AG08395 (cell line): ENCODE data around the gene SHROOM2.
"Not testable (repeated sequence)": the region's sequence is repeated elsewhere in the genome, so short reads cannot be mapped to it uniquely, and the experiment has no call there.

Experiments
- DNase-seq: peaks from one replicate; pipeline ENCODE4 v3.0.0; 2012; ENCODE audit warnings: mixed read lengths, low spot score

The SHROOM2 gene

DNA sequence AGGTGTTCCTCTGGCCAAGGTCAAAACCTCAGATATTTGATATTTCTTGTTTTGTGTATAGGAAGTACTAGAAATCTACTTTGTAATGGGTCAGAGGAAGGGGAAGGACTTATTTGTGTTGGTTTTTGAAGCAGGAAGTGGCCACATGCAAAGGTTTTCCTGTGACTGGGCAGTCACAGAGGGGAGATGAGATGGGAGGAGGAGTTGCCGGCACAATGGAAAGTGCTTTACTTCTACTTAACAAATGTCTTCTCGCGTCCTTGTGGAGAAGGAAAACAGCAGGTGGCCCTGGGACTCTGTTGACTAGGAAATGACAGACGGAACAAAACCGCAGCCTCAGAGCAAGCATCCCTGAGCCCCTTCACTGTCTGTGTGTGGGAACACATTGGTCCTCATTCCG lies 46.6 kb downstream of the SHROOM2 start:
- no peak for DNase-seq

DNA sequence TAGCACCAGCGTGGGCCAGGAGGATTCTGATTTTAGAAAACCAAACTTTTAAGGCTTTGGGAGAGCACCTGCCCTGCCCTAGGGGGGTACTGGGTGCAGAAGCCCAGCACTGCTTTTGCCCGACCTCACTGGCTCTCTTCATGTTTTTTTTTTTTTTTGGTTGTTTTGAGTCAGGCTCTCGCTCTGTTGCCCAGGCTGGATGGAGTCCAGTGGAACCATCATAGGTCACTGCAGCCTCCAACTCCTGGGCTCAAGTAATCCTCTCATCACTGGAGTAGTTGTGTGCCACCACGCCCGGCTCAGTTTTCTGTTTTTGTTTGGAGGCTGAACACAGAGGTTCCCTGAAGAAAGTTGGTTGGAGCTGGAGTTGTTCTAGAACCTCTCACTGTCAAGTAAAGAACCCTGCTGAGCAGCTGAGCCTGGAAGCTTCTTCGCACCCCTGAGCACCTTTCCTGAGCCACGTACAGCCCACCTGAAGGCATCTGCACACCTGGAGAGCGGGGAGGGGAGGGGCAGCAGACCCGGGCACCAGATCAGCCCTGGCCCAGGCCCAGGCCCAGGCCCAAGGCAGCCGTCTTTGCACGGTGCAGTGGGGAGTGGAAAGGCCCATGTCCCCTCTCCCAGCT lies 49.5 kb downstream of the SHROOM2 start:
- DNase-seq: no peak

DNA sequence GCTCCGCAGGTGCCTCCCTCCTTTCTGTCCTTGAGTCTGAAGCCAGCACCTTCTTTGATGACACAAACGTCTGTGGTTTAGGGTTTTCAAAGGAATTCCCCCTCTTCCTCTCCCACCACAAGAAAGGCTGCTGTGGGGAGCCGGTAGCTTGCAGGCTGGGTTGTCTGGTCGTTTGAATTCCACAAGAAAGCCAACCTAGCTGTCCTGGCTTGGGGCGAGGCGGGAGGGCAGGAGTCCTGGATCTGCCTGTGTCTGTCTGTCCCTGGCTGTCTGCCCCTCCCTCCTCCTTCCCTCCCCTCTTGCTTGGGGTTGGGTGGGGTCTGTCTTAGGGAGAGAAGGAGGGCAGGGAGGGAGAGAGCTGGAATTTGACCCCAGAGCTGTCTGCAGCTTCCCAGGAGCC lies 56.3 kb downstream of the SHROOM2 start:
- DNase-seq: no peak

DNA sequence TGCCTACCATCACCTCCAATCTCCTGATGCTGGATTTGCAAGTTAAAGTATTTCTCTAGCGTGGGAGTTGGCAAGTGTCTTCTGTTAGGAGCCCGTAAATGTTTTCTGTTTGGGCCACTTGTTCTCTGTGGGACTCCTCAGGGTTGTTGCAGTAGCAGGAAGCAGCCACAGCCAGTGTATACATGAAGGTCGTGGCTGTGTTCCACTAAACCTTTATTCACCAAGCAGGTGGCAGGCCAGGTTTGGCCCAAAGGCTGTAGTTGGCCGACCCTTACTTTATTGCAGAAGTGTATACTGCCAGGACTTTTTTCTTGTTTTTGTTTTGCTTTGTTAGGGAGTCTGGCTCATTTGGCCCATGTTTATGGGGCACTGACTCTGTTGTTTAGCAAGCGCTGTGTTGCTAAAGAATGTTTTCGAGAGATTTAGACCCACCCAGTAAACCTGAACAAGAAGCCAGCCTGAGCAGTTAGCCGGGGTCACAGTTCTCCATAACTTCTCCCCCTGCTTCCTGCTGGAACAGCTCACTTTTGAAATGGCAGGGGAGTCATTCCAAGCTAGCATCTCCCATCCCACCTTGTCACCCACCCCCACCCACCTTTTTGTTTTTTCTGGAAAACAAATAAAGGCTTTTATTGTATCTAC lies 58.8 kb downstream of the SHROOM2 start:
- DNase-seq: no peak

DNA sequence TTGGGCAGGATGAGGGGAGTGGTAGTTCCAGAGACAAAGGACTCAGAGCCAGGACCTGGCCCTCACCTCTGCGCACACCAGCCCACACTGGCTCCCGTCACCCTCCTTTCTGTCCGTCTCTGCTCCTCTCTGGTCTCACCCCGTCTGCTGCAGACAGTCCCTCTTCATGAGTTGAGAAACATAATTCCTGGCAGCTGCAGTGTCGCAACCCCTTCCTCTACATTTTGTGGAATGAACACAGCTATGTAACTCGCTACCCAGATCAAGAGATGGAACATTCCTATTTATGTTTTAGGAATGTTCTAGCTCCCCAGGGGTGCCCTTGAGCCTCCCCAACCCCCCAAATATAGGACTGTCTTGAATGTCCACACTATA lies 59.3 kb downstream of the SHROOM2 start:
- DNase-seq: no peak

DNA sequence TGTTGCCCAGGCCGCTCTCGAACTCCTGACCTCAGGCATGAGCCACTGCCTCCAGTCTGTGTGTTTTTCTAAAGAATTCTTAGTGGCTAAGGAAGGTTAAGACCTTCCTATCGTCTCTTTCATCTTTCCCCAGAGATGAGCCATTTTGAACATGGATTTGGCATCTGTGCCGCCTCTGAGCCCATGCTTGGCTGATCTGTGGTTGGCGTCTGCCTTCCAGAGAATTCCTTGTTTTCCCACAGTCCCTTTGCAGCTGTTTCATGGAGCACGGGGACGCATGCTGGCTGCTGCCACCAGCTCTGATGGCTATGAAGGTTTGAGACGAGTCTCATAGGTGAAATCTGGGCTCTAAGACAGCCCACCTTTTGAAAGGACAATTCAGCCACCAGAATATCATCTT lies 60.4 kb downstream of the SHROOM2 start:
- no peak for DNase-seq

DNA sequence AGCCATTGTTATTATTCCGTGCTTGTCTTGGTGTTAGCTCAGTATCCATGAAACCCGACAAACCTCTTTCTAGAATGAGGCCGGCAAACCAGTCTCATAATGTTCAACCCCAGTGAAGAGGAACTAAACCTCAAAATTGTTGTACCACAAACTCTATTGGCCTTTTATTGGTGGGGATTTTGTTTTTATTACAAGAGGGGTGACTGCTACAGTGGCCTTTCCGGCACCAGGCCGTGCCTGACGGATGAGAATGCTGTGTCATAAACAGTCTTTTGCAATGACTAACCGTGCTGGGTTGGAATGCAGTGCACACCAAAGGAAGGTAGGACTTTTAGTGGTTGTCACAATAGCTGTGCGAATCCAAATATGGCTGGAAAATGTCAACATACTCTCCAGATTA lies 60.8 kb downstream of the SHROOM2 start:
- DNase-seq: no peak

DNA sequence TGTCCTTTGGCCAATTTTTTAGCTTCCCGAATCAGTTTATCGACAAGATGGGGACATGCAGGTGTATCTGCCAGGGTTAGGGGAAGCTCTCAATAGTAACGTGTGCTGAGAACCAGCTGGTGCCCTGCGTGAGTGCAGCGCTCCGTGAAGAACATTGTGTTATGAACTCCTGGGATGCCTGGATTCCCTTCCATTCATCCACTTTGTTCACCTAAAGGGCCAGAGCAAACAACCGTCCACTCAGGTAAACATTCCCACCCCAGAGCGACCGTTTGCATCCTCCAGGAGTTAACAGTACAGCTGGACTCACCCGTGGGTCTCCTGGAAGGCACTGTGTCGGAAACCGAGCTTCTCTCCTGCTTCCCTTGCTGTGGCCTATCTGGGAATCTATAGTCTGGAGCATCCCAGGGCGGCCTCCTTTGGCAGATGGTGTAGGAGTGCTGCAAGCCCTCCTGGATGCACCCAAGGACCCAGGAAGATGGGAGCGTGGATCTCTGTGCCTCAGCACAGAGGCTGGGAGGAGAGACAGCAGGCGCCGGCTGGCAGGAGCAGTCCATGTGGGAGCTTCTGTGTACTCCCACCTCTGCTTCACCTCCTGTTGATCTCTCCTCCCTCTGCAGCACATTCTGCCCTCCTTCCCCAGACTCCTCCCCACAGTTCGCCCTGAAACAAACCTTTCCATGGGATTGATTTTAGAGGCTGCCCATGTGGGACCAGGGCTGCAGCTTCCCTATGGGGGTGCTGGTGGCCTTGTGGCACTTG lies 62.7 kb downstream of the SHROOM2 start:
- no peak for DNase-seq

DNA sequence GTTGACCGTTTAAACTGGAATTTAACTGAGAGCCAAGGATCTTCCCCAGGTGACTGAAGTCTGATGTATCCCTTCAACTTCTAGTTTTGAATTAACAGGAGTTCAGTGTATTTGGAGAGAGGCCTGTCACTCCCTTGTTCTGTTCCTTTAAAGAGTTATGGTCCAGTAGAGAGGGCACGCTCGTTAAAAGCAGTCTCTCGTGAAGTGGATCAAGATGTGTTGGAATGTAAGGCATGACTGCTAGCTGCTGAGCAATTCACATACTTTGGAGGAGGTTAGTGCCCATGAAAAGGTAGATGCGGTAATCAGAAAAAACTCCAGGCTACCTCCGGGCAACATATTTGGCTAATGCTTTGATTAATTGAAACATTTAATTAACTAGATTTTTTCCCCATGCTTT lies 65.7 kb downstream of the SHROOM2 start:
- no peak for DNase-seq

DNA sequence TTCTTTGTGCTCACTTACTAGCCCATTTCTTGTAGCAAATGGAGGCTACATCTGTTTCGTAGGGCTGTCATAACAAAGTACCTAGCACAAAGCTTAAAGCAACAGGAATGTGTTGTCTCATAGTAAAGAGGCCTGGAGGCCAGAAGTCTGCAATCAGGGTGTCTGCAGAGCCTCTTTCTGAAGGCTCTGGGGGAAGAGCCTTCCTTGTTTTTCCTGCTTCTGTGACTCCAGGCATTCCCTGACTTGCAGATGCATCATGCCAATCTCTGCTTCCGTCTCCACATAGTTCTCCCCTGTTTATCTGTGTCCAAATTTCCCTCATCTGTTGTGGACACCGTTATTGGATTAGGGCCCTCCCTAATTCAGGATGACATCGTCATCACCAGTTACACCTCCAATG lies 67.1 kb downstream of the SHROOM2 start:
- DNase-seq: no peak

DNA sequence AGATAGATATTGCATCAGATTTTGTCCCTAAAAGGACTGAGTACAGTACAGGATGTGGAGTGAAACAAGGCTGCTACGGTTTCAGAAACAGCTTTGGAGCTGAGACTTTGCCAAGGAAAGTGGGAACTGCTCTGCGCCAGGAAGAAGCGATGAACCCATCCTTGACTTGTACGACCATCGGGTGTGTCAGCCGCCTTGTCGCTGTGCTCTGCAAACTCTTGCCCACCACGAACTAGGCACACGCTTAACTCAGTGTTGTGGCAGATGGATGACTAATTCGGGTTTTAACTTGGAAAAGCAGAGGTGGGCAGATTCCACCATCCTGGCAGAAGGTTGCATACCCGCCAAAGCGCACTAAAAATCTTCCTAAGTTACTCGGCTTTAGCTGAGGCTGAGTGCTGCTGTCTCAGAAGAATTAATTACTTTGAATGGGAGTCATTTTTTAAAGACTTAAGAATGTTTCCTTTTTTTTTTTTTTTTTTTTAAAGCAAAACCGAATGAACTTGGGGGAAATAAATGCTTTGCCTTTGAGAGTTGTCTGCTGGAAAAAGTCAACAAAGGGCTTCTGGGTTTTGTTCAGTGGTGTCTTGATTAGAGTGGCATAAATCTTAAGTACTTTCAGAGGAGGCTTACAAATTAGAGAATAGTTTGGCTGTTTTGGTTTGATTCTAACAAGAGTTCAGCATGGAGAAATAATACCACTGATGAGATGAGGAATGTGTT lies 69.5 kb downstream of the SHROOM2 start:
- DNase-seq: no peak

DNA sequence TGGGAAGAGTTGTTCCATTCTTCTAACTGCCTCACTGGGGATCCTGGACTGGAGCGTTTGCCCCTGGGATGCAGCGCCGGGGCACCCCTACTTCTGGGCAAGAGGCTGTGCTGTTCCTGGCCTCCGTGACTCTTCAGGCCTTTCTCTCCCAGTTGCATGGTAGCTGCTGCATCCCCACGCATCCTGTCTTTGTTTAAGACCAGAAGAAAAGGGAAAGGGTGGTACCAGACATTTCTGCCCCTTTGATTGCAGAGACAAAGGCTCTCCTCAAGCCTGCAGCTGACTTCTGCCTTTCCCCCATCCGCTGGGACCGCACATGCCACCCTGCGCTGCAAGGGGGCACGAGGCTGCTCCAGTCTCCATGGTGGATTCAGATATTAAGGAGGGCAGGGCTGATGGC lies 70.4 kb downstream of the SHROOM2 start:
- DNase-seq: no peak

DNA sequence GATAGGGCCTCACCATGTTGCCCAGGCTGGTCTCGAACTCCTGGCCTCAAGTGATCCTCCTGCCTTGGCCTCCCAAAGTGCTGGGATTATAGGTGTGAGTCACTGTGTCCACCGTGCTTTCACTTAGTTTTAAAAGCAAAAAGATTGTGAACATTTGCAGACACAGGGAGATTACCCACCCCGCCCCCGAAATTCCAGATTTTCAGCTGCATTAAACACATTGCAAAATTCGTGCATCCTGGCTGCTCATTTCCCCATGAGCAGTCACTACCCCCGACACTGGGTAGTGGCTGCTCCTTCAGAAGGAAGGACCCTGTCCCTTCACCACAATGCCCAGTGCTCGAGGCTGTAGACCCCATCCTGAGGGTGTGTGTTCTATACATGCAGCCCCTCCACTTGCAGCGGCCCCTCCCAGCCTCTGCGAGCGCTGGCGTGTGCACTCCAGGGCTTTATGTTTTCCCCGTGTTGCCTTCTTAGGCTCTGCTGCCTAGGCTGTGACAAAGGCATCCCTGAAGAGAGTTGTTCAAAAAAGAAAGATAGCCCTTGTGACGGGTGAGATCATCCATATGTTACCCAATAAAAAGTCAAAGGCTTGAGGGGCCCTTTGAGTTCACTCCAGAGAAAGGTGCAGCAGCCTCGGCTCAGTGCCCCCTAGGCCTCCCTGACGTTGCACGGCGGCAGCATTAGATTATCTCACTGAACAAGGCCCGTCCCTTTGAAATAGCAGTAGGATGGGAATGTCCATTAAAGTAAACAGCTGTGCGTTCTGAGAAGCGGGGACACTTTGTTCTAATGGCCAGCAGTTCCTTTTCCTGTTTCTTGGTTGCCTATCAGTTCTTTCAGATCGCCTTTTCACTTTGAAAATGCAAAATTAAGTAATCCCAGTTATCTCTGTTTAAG lies 71.6 kb downstream of the SHROOM2 start:
- no peak for DNase-seq

DNA sequence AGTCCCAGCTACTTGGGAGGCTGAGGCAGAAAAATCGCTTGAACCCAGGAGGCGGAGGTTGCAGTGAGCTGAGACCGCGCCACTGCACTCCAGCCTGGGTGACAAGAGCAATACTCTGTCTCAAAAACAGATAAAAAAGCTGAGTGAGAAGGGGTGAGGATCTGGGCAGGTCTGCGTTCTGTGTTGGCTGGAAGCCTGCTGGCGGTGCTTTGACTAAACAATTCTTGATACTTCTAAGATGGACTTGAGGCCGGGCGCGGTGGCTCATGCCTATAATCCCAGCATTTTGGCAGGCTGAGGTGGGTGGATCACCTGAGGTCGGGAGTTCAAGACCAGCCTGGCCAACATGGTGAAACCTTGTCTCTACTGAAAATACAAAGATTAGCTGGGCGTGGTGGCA lies 72.5 kb downstream of the SHROOM2 start:
- DNase-seq: not testable (repeated sequence)

DNA sequence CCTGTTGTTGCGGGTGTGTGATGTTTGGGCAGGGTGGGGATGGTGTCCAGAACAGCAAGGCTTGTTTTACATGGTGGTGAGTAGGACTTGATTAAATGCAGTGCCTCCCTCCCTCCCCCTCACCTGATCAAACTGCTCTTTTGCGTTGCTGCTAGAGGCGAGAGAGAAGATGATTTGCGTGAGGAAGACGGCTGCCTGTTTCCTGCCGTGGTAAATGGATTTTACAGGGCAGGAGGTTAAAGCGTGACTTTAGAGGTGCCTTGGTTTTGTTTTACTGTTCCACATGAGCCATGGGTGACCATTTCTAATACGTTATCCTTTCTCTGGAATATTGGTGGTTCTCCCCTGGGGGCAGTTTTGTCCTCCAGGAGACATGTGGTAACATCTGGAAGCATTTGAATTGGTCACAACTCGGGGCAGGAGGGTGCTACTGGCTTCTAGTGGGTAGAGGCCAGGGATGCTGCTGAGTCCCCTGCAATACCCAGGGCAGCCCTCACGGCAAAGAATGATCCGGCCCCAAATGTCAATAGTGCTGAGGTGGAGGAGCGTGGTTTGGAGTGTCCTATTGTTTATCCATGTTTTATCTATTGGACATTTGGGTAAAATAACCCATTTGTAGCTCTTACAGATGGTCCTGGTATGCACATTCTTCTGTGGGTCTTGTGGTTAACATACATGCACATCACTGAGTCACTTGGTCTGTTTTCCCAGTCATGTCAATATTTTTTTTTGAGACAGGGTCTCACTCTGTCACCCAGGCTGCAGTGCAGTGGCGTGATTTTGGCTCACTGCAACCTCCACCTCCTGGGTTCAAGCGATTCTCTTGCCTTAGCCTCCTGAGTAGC lies 73.7 kb downstream of the SHROOM2 start:
- DNase-seq: peak; percentile 37

DNA sequence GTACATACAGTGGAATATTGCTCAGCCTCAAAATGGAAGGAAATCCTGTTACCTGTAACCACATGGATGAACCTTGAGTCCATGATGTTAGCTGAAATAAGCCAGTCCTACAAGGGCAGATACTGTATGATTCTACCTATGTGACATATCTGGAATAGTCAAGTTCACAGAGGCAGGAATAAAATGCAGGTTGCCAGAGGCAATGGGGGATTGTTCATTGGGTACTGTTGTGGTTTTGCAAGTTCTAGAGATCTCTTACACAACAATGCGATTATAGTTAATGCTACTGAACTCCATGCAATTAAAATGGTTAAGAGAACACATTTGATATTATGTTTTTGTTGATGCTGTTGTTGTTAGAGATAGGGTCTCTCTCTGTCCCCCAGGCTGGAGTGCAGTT lies 74.6 kb downstream of the SHROOM2 start:
- DNase-seq: no peak

DNA sequence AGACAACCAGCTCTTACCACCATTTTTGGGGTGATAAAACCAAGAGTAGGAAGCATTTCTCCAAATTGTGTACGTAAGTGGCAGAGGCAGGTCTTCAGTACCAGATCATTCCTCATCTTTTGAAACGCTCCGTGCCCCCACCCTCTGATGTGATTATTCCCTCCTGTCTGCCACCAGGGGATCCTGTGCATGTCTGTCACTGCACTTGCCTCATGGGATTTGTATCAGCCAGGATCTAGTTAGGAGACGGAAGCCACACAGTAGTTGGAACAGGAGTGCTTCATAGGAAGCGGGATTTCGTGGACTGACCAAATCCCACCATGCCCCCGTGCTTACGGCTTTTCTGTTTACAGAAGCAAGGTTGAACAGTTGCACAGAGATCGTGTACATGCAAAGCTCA lies 75.5 kb downstream of the SHROOM2 start:
- no peak for DNase-seq

DNA sequence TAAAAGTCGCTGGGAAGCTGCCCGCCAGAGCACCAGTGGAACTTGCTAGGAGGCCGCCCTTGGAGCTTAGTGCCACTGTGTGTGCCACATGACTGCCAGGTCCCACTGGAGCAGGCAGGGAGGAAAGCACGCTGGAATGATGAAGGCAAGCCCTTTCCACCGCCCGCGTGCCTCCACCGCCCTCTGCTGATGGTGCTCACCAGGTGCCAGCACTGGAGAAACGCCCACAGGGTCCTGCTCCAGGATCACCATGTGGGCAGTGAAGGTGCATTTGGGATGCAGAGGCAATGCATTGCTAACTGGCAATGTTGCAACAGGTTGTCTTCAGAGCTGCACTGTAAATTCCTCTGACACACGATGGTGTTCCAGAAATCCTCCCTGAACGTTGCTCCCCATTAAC lies 76.3 kb downstream of the SHROOM2 start:
- no peak for DNase-seq

DNA sequence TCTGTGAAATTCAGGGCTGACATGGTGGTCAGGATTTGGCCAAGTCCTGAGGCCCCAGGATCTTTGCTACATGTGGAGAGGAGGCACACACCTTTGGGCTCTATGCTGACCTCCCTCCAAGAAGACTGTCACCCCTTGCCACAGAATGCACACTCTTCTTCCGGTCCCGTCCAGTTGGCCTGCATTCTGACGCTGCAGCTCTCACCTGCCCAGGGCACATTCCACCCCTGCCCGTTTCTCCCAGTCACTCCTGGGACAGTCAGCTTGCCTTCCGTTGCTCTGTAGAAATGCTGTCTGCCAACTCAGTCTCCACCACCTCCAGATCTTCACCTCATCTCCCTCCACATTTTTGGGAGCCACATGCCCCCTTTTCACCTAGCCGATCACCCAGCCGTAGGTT lies 76.7 kb downstream of the SHROOM2 start:
- DNase-seq: no peak

DNA sequence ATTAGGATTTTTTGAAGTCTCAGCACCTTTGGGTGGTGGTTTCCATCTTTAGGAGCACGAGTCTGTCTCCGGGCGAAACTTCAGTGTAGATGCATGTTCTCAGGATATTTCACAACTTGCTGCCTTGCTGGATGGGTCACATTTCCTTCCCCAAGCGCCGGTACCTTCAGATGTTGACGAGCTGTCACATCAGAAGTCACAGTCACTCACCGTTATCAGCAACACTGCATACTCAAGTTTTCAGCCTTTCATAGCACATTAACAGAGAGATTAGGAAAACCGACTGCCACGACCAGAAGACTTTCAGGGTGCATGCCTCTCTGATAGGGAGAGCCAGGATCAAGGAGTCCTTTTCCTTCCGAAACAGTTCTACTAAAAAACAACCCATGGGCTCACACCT lies 77.8 kb downstream of the SHROOM2 start:
- no peak for DNase-seq
